NCI-H2029 treated with DMSO at 0.1 percent for 48 hours (cell line): ENCODE measurements around the gene RARA.
A peak's percentile ranks its signal among the peaks of the same experiment; 100 is the strongest.

Experiments
- DNase-seq: peaks from one replicate; lab custom pipeline; 2025; lab: John Stamatoyannopoulos, UW

RARA gene

DNA sequence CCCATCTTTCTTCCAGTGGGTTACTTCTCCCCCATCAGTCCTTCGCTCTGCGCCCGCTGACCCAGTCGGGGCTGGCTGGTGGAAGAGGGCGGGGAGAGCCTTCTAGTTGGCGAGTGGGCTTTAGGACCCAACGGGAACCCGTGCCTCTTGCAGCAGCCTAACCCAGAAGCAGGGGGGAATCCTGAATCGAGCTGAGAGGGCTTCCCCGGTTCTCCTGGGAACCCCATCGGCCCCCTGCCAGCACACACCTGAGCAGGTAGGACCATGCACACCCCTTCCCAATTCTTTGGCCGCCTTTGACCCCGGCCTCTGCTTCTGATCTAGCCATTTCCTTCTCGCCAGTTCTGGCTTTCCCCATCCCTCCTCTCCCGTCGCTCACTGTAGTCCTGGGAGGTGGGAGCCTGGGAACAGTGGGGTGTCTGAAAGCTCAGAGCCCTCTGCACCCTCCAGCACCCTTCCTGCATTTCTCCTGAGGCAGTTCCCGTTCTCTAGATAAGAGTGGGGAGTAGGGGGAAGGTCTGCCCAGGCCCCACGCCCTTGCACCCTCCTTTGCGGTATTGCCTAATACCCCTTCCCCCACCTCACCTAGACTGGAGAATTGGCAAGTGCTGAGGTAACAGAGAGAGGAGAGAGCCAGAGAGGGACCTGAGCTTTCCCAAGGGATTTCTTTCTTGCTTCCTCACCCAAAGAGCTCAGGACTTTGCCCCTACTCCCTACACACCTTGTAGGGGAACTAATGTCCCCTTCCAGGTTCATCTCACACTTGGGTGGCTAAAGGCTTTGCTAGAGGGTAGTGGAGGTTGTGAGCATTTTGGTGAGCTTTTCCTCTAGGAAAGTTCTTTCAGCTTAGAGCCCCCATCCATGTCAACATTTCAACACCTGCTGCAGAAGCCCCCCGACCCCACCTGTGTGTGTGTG, at the start of gene RARA:
Gene RARA, plus strand, starts transcription at position 150 of the 918 bp plus-strand sequence. CDS start 22,039 bp downstream, outside the sequence.
- DNase-seq = no peak

DNA sequence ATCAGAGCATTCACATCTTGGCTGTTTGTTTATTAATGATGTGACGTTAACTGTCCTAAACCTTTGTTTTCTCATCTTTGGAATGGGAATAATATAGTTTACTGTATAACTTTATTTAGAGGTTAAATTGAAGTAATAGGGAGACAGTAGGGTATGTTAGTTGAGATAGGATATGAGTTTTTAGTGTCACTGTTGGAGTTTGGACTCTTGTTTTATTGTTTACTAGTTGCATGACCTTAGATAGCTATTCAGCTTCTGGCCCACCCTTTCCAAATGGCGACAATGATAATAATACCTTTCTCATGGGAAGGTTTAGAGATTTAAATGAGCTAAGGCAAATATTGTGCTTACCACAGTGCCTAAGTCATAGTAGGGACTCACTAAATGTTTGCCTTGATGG, 49.5 kb upstream of the RARA start:
- no peak for DNase-seq

DNA sequence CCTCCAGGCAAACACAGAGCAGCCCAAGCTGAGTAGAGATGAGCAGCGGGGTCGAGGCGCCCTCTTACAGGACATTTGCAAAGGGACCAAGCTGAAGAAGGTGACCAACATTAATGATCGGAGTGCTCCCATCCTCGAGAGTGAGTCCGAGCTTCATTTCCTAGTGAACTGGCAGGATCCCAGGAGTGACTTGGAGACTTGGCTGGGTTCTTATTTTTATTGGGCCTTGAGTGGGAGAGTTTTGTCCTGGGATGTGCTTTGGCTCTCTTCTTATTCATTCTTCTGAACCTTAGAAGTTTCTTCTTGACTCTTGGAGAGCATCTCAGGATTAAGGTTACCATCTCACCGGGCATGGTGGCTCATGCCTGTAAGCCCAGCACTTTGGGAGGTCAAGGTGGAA, 48.5 kb upstream of the RARA start:
- no peak for DNase-seq

DNA sequence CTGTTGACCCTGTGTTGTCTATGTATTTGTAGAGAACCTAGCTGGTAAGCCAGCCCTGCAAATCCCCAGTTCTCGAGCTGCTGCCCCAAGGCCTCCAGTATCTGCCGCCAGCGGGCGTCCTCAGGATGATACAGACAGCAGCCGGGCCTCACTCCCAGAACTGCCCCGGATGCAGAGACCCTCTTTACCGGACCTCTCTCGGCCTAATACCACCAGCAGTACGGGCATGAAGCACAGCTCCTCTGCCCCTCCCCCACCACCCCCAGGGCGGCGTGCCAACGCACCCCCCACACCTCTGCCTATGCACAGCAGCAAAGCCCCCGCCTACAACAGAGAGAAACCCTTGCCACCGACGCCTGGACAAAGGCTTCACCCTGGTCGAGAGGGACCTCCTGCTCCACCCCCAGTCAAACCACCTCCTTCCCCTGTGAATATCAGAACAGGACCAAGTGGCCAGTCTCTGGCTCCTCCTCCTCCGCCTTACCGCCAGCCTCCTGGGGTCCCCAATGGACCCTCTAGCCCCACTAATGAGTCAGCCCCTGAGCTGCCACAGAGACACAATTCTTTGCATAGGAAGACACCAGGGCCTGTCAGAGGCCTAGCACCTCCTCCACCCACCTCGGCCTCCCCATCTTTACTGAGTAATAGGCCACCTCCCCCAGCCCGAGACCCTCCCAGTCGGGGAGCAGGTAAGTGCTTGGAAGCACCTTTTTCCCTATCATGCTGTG, 44.4 kb upstream of the RARA start:
- DNase-seq = no peak

DNA sequence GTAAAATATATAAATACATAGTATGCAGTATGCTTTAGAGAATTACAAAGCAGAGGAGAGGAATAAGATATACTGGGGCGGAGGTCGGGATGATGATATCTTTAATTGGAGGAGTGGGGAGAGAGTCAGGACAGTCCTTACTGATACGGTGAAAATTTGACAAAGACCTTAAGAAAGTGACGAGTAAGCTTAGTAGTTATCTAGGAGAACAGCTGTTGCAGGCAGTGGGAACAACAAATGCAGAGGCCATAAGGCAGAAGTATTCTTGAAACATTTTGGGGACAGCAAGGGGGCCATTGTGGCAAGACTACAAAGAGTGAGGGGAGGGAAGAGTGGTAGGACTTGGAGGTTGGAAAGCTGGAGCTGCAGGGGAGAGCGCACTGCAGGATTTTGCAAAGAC, 43.6 kb upstream of the RARA start:
- no peak for DNase-seq

DNA sequence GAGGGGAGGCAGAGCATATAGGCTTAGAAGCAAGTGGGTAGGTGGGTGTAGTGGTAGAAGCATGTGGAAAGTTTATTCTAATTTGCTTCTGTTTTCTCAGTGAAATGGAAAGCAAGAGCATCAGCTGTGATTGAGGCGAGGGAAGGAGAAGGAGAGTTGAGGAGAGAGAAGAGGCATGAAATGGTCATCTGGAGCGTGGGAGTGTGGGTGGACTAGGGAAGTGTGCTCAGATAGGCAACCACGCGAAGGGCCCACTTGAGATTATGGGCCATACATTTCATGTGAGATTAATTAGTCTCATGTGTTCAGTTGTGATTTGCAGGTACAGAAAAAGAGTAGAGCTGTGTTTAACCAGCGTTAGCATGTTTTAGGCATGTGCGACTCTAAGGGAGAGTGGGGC, 42.1 kb upstream of the RARA start:
- DNase-seq = no peak

DNA sequence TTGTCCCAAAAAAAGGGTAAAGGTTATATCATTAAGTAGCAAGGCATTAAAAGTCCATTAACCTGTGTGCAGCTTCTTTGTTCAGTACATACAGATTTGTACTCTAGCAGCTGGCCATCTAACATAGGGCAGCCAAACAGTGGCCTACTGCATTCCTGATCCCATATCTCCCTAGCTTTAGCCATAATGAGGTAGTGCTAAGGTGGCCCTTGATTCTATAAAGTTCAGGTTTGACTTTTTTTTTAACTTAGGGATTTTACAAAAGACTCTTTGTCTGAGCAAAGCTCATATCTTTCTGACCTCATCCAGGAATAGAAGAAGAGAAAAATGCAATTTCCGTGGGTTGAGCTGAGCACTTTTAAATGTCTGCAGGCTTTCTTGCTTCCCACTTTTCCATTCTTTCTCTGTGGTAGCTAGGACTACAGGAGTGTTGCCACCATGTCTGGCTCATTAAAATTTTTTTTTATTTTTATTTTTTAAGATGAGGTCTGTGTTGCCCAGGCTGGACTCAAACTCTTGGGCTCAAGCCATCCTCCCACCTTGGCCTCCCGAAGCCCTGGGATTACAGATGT, 40.8 kb upstream of the RARA start:
- no peak for DNase-seq

DNA sequence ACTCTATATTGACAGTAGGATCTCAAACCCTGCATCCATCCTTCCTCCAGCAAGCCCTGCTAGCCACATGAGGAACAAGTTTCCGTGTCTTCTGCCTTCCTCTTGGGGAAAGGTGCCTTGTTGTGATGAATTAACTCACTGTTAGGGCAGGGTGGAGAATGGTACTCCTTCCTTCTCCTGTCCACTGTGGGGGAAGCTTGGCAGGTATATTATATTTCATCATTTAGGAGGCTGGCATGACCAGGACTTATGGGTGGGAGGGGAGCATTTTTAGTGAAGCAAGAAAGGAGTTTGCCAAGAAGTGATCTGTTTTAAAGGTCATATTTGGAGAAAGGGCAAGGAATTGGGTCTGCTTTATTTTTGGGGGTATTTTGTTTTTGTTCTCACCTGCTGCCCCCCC, 30.6 kb upstream of the RARA start:
- DNase-seq = no peak

DNA sequence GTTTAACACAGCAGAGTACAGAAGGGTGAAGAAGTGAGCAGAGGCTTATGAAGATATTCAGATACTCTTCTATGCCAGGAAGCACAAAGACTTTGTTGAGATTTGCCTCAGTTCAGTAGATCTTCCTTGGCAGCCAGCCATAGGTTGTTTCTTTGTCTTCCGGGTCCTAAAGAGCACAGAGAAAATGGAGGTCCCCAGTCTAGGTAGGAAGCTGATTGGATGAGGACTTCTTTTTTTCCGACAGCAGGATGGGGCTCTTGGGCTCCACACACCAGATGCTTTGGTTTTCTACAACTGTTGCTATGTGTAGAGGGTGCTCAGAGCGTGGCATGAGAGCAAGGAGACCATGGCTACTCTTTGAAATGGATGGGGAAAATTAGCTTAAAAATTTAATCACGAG, 29.6 kb upstream of the RARA start:
- no peak for DNase-seq

DNA sequence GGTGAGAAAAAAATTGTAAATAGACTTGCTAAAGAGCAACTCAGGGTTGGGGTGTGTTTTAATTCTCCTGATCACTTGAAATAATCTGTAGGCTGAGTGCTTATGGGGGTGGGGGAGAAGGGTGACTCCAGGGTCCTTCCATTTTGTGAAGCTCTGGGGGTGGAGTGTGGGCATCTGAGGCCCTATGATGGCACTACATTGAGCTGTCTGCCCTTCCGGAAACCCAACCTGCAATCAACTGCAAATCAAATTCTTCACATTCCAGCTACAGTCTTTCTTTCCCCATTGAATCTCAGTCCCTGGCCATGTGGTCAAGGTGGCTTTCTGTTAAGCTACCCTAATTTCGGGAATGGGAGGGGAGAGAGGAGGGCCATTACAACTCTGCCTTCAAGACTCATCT, 27.3 kb upstream of the RARA start:
- DNase-seq = no peak

DNA sequence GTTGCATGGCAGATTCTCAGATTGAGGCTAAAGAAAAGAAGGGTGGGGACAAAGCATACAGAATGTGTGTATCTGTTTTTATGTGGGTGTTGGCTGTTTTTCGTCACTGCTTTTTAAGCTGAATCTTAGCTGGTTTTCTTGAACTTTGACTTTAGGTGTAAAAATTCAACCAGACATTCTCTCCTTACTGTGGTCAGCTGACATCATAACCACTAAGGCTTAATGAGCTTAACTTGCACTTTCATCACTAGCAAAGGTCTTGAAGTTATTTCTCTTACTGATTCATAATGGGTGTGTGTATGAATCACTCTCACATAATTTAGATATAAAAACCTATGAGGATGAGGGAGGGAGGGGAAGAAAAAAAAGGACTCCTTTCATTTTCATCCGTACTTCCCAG, 25.3 kb upstream of the RARA start:
- DNase-seq = no peak

DNA sequence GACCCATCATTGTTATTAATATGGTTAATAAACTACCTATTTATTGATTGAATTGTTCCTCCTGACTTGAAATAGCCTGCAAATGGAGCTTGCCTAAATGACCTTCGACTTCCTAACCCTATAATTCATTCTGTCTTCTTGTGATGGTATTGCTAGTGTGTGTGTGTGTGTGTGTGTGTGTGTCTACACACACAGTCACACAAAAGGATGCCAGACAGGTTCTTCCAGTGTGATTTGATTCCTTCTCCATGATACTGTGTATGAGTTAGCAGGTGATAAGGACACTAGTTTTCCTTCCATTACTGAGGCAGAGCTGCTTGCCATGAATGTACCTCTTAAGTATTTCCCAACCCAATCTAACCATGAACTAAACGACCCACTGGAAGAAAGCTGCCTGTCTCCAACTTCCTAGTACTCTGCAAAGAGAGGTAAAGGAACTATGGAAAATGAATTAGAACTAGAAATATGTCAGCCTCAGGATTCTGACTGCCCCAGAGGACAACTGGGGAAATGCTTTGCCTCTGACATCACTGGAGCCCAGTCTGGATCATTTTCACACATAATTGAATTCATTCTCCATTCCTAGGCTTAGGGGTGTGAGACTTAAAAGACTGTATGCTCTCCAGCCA, 24.8 kb upstream of the RARA start:
- DNase-seq = no peak

DNA sequence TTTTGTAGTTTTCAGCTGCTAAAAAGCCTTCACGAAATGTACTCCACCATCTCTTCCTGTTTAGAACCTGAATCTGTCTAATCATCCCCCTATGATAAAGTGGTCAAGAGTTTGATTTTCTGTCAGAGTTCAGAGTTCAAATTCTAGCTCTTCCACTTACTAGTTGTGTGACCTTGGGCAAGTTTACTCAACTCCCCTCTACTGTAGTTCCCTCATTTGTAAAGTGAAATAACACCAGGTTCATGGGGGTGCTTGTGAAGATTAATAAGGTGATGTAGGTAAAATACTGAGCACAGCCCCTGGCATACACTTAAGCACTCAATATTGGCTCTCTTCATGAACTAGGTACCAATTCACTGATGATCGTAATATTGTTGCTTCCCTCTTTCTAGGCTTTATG, 22.5 kb upstream of the RARA start:
- no peak for DNase-seq

DNA sequence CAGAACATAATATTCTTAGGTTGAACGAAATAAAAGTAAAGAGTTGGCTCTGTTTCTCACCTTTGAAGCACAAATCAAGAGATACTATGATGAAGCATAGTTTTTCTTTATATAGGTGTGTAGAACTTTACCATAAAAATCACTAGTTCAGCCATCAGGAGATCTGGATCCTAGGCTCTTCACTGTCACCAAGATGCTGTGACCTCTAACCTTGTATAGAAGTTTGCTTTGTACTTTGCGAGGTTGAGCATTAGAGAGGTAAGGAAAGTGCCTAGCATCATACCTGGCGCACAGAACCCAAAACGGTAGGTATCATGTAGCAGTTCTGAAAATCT, 21.9 kb upstream of the RARA start:
- no peak for DNase-seq

DNA sequence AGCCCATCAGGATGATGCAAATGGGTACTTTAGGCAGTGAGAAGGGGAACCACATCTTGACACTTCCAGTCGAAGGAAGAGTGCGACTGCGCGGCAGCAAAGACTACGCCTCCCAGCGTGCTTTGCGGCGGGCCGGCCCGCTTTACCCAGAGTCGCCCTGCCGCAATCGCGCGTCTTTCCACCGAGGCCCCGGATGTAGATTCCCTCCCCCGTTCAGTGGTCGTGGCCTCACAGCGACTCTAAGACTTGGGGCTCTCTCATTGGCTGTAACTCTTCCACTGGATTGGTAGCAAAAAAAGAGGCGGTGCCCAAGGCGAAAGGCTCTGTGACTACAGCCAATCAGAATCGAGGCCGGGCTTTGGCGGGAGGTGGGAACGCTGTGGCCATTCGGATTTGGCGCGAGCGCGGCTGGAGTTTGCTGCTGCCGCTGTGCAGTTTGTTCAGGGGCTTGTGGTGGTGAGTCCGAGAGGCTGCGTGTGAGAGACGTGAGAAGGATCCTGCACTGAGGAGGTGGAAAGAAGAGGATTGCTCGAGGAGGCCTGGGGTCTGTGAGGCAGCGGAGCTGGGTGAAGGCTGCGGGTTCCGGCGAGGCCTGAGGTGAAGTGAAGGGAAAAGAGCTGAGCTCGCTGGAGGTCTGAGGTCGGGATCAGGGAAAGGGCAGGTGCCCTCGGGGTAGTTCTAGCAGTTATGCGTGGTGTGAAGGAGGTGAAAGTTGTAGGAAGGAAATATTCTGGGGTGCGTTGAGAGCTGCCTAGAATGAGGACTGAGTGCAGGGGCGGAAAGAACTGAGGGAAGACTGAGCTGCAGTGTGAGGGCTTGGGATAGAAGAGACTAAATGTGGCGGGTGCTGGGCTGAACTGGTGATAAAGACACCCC, 21.2 kb upstream of the RARA start, which contains the start of gene CDC6:
Gene CDC6, plus strand, starts transcription at position 386 of the 876 bp plus-strand sequence. CDS start 1,542 bp downstream, outside the sequence.
- peak; percentile 99 for DNase-seq

DNA sequence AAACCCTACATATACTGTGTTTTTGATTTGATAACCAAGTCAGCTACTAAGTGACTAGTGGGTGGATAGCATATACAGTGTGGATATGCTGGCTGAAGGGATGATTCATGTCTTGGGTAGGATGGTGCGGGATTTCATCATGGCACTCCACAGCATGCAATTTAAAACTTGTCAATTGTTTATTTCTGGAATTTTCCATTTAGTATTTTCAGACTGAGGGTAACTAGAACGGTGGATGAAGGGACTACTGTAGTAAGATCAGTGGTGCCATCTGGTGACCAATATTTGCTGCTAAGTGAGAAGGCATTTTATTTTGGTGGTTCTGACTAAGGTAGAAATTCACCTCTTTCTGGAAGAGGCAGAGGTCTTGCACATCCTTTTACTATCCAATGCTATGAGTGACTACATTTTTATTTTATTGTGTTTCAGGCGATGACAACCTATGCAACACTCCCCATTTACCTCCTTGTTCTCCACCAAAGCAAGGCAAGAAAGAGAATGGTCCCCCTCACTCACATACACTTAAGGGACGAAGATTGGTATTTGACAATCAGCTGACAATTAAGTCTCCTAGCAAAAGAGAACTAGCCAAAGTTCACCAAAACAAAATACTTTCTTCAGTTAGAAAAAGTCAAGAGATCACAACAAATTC, 18.2 kb upstream of the RARA start:
- DNase-seq = no peak

DNA sequence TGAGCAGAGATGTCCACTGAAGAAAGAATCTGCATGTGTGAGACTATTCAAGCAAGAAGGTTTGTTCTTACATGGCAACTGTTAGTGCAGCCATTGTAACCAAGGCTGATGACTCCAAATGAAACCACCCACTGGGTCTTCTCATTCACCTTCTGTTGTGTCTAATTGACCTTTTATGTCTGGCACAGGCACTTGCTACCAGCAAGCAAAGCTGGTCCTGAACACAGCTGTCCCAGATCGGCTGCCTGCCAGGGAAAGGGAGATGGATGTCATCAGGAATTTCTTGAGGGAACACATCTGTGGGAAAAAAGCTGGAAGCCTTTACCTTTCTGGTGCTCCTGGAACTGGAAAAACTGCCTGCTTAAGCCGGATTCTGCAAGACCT, 17.7 kb upstream of the RARA start:
- no peak for DNase-seq

DNA sequence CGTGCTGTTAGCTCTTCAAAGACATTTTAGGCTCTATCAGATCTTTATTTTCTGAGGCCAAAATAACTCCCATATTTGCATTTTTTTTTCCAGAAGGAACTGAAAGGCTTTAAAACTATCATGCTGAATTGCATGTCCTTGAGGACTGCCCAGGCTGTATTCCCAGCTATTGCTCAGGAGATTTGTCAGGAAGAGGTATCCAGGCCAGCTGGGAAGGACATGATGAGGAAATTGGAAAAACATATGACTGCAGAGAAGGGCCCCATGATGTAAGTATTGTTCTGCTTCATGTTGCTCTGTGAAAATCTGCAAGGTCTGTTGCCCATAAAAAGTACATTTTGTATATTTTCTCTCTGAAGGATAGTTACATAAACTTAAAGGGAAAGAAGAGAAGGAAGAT, 15.6 kb upstream of the RARA start:
- DNase-seq = no peak

DNA sequence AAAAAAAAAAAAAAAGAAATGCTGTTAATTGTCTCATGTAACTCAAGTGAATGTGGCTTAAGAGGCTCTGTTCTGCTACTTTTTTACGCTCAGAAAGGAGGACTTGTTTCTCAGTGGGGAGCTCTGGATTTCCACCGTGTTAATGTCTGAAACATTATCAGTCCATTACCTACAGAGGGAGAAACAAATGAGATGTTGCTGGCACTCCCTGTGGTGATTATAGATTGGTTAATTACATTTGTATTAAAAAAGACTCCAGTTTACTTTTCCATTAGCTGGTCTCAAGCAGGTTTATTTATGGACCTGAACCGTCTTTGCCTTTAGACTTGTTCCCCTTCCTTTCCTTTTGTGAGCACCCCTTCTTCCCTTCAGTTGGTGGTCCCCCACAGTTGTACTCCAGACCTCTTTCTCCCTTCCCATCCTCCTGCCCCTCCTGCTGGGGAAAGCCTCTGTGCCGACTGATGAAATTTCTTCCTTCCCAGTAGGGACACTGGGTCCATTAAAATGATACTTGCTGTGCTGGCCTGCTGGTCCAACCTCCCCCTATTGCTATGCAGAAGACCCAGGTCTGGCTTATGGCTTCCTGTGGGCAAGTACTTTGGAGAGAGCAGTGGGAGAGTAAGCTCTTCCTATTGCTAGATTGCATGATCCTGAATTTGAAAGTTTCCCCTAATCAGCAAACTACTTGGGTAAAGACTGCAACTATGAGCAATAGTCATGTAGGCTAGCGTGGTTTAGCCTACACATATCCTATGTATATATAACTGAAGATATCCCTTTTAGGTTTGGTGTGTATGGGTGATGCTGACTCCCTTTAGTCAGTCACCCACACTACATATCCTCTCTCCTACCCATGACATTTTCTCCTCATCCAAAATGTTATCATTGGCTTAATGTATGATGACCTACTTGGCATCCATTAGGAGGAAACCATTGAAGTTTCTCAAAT, 13.2 kb upstream of the RARA start:
- DNase-seq = no peak

DNA sequence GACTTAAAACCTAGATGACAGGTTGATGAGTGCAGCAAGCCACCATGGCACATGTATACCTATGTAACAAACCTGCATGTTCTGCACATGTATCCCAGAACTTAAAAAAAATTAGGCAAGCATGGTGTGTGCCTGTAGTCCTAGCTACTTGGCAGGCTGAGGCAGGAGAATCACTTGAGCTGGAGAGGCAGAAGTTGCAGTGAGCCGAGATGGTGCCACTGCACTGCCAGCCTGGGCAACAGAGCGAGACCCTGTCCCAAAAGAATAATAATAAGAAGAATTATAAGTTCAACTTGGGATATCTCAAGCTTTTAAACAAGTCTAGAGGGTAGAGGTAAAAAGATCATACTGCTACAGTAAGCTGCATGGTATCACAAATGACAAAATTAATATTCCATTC, 11.5 kb upstream of the RARA start:
- DNase-seq = no peak
